DOHH2 (cell line): ENCODE results near the gene RNF20.
"Not testable (repeated sequence)": the region's sequence is repeated elsewhere in the genome, so short reads cannot be mapped to it uniquely, and the experiment has no call there.

Experiments
- EZH2phosphoT487 ChIP-seq: fragments of 200-600 bp; sonication (generic); IDR thresholded peaks from 2 replicates; pipeline ENCODE4 v1.6.1; 2017; ENCODE audit warnings: borderline replicate concordance, mild to moderate bottlenecking, antibody characterized with exemption, low read length, moderate library complexity, mixed read lengths
- TF ChIP-seq, protein P1 (sequence below): fragments of 200-600 bp; sonication (generic); IDR thresholded peaks from one replicate; pipeline ENCODE4 v1.5.1; 2014; ENCODE audit warnings: antibody characterized with exemption, mild to moderate bottlenecking, low read depth, low read length; ENCODE audit not compliant: poor library complexity, severe bottlenecking

DNA sequence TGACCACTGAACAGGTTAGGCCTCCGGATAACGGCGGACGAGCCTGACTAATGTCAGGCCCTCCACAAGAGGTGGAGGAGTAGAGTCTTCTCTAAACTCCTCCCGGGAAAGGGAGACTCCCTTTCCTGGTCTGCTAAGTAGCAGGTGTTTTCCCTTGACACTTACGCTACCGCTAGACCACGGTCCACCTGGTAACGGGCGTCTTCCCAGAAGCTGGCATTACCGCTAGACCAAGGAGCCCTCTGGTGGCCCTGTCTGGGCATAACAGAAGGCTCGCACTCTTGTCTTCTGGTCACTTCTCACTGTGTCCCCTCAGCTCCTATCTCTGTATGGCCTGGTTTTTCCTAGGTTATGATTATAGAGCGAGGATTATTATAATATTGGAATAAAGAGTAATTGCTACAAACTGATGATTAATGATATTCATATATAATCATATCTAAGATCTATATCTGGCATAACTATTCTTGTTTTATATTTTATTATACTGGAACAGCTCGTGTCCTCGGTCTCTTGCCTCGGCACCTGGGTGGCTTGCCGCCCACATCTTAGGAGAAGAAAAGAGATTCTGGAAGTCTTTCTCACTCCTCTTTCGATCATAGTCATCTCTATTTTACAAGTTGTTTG lies 15.9 kb downstream of the RNF20 start:
- TF ChIP-seq EZH2phosphoT487 = not testable (repeated sequence)
- TF ChIP-seq, protein P1, sequence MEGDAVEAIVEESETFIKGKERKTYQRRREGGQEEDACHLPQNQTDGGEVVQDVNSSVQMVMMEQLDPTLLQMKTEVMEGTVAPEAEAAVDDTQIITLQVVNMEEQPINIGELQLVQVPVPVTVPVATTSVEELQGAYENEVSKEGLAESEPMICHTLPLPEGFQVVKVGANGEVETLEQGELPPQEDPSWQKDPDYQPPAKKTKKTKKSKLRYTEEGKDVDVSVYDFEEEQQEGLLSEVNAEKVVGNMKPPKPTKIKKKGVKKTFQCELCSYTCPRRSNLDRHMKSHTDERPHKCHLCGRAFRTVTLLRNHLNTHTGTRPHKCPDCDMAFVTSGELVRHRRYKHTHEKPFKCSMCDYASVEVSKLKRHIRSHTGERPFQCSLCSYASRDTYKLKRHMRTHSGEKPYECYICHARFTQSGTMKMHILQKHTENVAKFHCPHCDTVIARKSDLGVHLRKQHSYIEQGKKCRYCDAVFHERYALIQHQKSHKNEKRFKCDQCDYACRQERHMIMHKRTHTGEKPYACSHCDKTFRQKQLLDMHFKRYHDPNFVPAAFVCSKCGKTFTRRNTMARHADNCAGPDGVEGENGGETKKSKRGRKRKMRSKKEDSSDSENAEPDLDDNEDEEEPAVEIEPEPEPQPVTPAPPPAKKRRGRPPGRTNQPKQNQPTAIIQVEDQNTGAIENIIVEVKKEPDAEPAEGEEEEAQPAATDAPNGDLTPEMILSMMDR = not testable (repeated sequence)
